Measurements from ENCODE around the gene CDR2. TPM values are rescaled to one million over a fixed set of nuclear protein-coding genes. Genes with fewer than 3 reads are reported as not detected.

CDR2 gene
- total RNA-seq, 2 experiments from 2014 or later: 43.5 to 45.4 TPM

DNA sequence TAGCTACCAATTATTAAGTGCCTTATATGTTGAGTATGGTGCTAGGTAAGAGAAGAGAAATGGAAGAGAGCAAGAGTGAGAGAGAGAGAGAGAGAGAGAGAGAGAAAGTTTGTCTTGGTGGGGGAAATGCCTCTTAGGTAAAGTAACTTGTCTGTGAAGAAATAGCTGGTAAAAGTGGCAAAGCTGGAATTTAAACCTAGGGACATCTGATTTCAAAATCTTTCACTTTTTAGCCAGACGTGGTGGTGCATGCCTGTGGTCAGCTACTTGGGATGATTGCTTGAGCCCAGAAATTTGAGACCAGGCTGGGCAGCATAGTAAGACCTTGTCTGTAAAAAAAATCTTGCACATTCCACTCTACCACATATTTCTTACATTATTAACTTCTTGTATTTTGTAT lies 23.0 kb upstream of the CDR2 start:
- Mint-ChIP-seq H3K9me3 (peaks cover 2% of the 10 kb centered on the region), H3K27ac (no peak overlapping the region), H3K4me3 (no peak overlapping the region), H3K27me3 (no peaks in the 10 kb centered on the region), H3K4me1 (no peaks in the 10 kb centered on the region), H3K36me3 (ENCODE audit: low read depth) (peaks cover 1% of the 10 kb centered on the region)
- CTCF ChIA-PET: interaction anchor here (0.8 to 1.3 kb wide), 3 partner anchors 10 to 33 kb away, joined by 3 to 4 read pairs (median 4); no protein-coding TSS in a partner anchor
- POLR2A ChIA-PET: no interaction called here
- DNase-seq: no peak

DNA sequence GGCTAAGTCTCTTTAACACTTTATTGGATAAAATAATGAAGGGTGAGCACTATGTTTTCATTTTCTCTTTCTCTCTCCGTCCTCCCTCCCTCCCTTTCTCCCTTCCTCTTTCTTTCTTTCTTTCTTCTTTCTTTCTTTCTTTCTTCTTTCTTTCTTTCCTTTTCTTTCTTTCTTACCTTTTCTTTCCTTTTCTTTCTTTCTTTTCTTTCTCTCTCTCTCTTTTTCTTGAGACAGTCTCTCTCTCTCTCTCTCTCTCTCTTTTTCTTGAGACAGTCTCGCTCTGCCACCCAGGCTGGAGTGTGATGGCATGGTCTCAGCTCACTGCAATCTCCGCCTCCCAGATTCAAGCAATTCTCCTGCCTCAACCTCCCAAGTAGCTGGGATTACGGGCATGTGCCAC lies 21.5 kb upstream of the CDR2 start:
- Mint-ChIP-seq H3K9me3 (peaks cover 2% of the 10 kb centered on the region), H3K4me1 (no peaks in the 10 kb centered on the region), H3K36me3 (ENCODE audit: low read depth) (peaks cover 1% of the 10 kb centered on the region), H3K4me3 (no peak overlapping the region), H3K27me3 (no peaks in the 10 kb centered on the region), H3K27ac (no peak overlapping the region)
- ChIA-PET POLR2A (interaction anchor here (0.8 kb wide), 1 partner anchor 21 kb away, joined by 3 read pairs; no protein-coding TSS in a partner anchor), CTCF (no interaction called here)
- DNase-seq: no peak

DNA sequence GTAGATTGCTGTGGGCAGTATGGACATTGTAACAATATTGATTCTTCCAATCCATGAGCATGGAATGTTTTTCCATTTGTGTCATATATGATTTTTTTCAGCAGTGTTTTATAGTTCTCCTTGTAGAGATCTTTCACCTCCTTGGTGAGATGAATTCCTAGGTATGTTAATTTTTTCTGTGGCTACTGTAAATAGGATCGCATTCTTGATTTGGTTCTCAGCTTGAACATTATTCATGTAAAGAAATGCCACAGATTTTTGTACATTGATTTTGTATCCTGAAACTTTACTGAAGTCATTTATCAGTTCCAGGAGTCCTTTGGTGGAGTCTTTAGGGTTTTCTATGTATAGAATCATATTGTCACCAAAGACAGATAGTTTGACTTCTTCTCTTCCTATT lies 19.7 kb upstream of the CDR2 start:
- H3K4me1 Mint-ChIP-seq: no peaks in the 10 kb centered on the region
- H3K4me3 Mint-ChIP-seq: no peak overlapping the region
- CTCF ChIA-PET: no interaction called here
- H3K27me3 Mint-ChIP-seq: no peaks in the 10 kb centered on the region
- DNase-seq: no peak
- POLR2A ChIA-PET: no interaction called here
- no peaks in the 10 kb centered on the region for H3K36me3 Mint-ChIP-seq (ENCODE audit: low read depth)
- H3K9me3 Mint-ChIP-seq: peaks cover 2% of the 10 kb centered on the region
- H3K27ac Mint-ChIP-seq: no peak overlapping the region

DNA sequence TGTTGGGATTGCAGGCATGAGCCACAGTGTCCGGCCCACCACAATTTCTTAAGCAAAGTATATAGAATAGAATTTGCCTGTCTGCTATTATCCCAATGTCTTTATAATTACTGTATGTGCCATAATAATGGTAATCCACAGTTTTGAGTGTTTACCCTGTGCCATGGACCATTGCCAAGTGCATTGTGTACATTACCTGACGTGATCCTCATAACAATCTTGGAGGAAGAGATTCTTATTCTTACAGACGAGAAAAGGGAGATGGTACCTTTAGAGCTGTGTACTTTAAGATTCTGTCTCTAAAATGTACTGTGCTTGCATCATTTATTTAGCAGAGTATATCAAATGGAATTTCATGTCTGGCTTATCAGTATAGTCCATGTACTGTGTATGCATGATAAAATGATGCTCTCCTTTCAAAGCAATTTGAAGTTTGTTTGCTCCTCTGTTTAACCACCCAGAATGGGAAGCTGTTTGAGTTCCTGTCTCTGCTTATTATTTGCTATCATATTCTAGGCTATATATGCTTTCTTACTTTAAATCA lies 13.8 kb upstream of the CDR2 start:
- POLR2A ChIA-PET: no interaction called here
- no peaks in the 10 kb centered on the region for H3K27me3 Mint-ChIP-seq
- H3K36me3 Mint-ChIP-seq (ENCODE audit: low read depth): no peaks in the 10 kb centered on the region

DNA sequence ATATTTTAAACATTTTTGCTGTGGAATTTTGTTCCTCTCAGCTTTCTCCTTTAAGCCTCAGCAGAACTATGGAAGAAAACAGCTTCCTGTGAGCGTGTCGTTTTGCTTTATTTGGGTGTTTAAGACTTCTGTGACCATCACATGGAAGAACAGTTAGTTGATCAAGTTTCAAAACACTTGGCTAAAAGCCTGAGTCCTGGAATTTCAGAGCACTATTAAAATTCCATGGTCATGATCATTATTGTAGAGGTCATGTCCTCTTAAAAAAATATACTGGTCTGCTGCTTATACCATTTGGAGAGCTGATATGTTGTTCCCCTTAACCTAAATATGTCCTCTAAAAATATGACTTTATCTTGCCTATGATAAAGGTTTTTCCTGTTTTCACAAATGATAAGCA lies 12.6 kb upstream of the CDR2 start:
- no peaks in the 10 kb centered on the region for H3K27me3 Mint-ChIP-seq
- no peak overlapping the region for H3K4me3 Mint-ChIP-seq
- POLR2A ChIA-PET: no interaction called here
- H3K9me3 Mint-ChIP-seq: no peaks in the 10 kb centered on the region
- CTCF ChIA-PET: interaction anchor here (1.7 kb wide), 1 partner anchor 11 kb away, joined by 3 read pairs; no protein-coding TSS in a partner anchor
- H3K36me3 Mint-ChIP-seq (ENCODE audit: low read depth): no peaks in the 10 kb centered on the region
- peaks cover 4% of the 10 kb centered on the region for H3K4me1 Mint-ChIP-seq
- no peak for DNase-seq
- H3K27ac Mint-ChIP-seq: no peak overlapping the region

More for the DNA sequence above, 13.8 kb upstream of the CDR2 start:
- peaks cover 2% of the 10 kb centered on the region for H3K9me3 Mint-ChIP-seq
- no peak overlapping the region for H3K27ac Mint-ChIP-seq
- H3K4me3 Mint-ChIP-seq: no peak overlapping the region
- no peaks in the 10 kb centered on the region for H3K4me1 Mint-ChIP-seq
- DNase-seq: no peak
- CTCF ChIA-PET: no interaction called here

DNA sequence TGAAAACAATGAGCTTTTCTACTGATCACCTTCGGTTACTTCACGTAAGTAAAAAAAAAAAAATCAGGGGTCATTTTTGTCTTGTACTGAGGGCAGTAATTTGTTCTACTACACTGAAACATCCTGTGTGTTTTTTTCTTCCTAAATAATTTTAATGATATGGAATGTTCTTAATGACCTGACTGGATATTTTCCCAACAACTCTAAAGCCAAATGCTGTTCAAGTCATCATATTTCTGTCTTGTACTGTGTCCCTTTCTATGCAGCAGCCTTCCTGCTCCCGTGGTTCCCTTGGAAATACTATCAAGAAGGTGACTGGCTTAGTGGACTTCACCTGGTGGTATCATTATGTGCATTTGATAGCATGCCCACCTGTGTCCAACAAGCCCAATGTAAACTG lies 10.8 kb upstream of the CDR2 start:
- ChIA-PET CTCF (interaction anchor here (0.6 kb wide), 2 partner anchors 17 to 19 kb away, joined by 3 read pairs; no protein-coding TSS in a partner anchor), POLR2A (interaction anchor here (0.6 kb wide), 1 partner anchor 13 kb away, joined by 7 read pairs; no protein-coding TSS in a partner anchor)

DNA sequence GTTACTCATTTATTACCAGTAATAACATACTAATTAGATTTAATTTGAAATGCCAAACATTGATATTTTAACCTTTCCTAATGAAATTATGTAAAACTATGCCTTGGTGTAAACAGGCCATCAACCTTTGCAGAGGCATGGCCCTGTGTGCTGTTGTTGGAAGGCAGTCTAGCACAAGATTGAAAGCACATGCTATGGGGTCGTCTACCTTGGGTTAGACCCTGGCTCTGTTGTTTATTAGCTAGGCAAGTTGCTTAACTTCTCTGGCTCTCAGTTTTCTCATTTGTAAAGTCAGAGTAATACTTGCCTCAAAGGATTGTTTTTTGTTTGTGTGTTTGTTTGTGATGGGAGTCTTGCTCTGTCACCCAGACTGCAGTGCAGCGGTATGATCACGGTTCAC lies 9.4 kb upstream of the CDR2 start:
- ChIA-PET CTCF (no interaction called here), POLR2A (no interaction called here)
- no peak overlapping the region for H3K27ac Mint-ChIP-seq
- peaks cover 2% of the 10 kb centered on the region for H3K36me3 Mint-ChIP-seq (ENCODE audit: low read depth)
- no peaks in the 10 kb centered on the region for H3K27me3 Mint-ChIP-seq
- H3K4me1 Mint-ChIP-seq: peaks cover 20% of the 10 kb centered on the region
- DNase-seq: no peak
- H3K9me3 Mint-ChIP-seq: no peaks in the 10 kb centered on the region
- H3K4me3 Mint-ChIP-seq: no peak overlapping the region

More for the DNA sequence above, 10.8 kb upstream of the CDR2 start:
- H3K4me1 Mint-ChIP-seq: peaks cover 20% of the 10 kb centered on the region
- H3K4me3 Mint-ChIP-seq: no peak overlapping the region
- peaks cover 2% of the 10 kb centered on the region for H3K36me3 Mint-ChIP-seq (ENCODE audit: low read depth)
- no peak for DNase-seq
- H3K9me3 Mint-ChIP-seq: no peaks in the 10 kb centered on the region
- no peaks in the 10 kb centered on the region for H3K27me3 Mint-ChIP-seq
- H3K27ac Mint-ChIP-seq: no peak overlapping the region

DNA sequence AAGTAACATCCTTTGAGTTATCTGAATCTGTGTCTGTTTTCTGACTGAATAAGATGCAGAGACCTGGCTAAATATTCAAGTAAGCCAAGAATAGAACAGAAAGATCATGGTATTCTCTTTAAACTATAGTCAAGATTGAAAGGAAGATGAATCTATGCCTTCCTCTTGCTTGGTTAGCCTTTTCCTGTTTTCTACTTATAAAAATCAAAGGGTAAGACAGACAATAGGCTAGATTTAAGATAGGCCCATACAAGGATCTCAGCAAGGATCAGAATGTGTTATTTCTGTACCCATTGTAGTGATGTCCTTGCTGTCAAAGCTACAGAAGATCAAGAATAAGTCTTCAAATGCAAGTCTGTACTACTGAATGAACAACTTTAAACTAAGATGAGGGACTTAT lies 7.0 kb upstream of the CDR2 start:
- Mint-ChIP-seq H3K4me1 (peaks cover 20% of the 10 kb centered on the region), H3K27ac (peak overlapping the region; percentile 86), H3K9me3 (no peaks in the 10 kb centered on the region), H3K36me3 (ENCODE audit: low read depth) (peaks cover 2% of the 10 kb centered on the region), H3K27me3 (no peaks in the 10 kb centered on the region), H3K4me3 (peak overlapping the region; percentile 33)
- ChIA-PET CTCF (interaction anchor here (0.6 to 1.1 kb wide), 3 partner anchors 11 to 35 kb away, joined by 3 read pairs; no protein-coding TSS in a partner anchor), POLR2A (no interaction called here)
- DNase-seq: no peak

DNA sequence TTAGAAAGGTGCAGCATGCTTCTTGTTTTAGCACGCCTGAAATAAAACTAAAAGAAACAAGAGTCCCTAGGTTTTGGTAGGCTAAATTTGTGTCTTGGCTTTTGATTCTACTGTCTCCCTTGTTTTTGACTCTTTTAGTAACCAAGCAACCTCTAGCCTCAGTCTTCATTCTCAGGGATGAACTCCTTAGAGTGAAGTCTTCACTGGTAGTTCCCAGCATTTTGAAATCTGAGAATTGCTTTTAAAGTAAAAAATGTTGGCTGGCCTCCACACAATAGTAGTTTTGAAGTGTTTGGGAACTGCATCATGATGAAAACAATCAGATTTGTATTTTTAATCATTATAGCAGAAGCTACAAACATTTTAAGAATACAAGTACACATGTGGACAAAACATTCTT lies 6.1 kb upstream of the CDR2 start:
- no peak overlapping the region for H3K27ac Mint-ChIP-seq
- ChIA-PET POLR2A (interaction anchor here (0.7 kb wide), 1 partner anchor 18 kb away, joined by 4 read pairs; no protein-coding TSS in a partner anchor), CTCF (interaction anchor here (0.6 kb wide), 1 partner anchor 1737 kb away, joined by 5 read pairs; no protein-coding TSS in a partner anchor)
- no peaks in the 10 kb centered on the region for H3K27me3 Mint-ChIP-seq
- DNase-seq: no peak
- H3K9me3 Mint-ChIP-seq: no peaks in the 10 kb centered on the region
- H3K4me1 Mint-ChIP-seq: peaks cover 23% of the 10 kb centered on the region
- peaks cover 2% of the 10 kb centered on the region for H3K36me3 Mint-ChIP-seq (ENCODE audit: low read depth)
- no peak overlapping the region for H3K4me3 Mint-ChIP-seq

DNA sequence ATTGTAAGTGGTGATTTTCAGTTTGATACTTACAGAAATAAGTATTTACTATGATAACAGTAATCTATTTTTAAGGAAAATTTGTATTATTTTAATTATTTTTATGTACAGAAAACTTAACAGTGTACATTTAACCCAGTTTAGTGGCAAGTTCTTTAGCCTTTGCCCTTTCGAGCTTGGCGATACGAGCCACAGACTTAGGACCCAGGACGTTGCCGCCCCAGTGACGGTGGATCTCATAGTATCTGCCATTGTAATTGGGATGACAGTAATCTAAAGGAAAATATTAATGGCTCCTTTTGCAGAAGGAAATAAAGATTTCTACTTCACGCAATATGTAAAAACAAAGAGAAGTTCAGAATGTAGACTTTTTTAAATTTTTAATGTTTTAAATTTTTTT lies 5.2 kb upstream of the CDR2 start:
- Mint-ChIP-seq H3K27ac (no peak overlapping the region), H3K4me3 (no peak overlapping the region), H3K36me3 (ENCODE audit: low read depth) (peaks cover 2% of the 10 kb centered on the region), H3K27me3 (no peaks in the 10 kb centered on the region), H3K9me3 (no peaks in the 10 kb centered on the region), H3K4me1 (peaks cover 29% of the 10 kb centered on the region)
- ChIA-PET CTCF (no interaction called here), POLR2A (interaction anchor here (0.7 kb wide), 1 partner anchor 19 kb away, joined by 4 read pairs; no protein-coding TSS in a partner anchor)
- no peak for DNase-seq

DNA sequence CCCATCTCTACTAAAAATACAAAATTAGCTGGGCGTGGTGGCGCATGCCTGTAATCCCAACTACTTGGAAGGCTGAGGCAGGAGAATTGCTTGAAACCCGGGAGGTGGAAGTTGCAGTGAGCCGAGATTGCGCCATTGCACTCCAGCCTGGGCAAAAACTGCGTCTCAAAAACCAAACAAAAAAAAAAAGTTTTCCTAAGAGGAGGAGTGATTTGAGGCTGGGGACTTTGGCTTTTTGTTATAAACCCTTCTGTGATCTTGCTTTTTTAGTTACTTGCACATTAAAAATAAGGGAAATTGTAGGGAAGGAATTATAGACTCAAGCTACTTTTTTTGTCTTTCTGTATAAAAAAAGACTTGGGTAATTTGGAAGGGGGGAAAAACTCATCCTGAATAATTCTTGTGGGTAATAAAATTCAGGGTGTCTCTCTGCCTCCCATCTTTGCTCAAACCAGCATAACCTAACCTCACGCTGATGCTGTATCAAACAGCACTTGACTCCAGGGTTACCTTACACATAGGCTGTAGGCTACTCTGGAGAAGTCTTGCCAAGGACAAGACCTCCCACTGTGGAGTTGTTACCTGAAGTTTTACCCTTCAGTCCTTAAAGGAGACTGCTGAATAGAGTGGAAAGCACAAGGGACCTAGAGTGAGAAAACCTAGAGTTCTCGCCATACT lies 1.7 kb upstream of the CDR2 start:
- peak overlapping the region; percentile 92 for H3K4me3 Mint-ChIP-seq
- ChIA-PET POLR2A (interaction anchor here (0.6 kb wide), 1 partner anchor 43 kb away, joined by 6 read pairs; no protein-coding TSS in a partner anchor), CTCF (interaction anchor here (0.6 kb wide), 2 partner anchors 23 to 157 kb away, joined by 3 read pairs; no protein-coding TSS in a partner anchor)
- H3K36me3 Mint-ChIP-seq (ENCODE audit: low read depth): peaks cover 18% of the 10 kb centered on the region
- H3K9me3 Mint-ChIP-seq: no peaks in the 10 kb centered on the region
- no peak for DNase-seq
- no peaks in the 10 kb centered on the region for H3K27me3 Mint-ChIP-seq
- no peak overlapping the region for H3K27ac Mint-ChIP-seq
- peaks cover 34% of the 10 kb centered on the region for H3K4me1 Mint-ChIP-seq

DNA sequence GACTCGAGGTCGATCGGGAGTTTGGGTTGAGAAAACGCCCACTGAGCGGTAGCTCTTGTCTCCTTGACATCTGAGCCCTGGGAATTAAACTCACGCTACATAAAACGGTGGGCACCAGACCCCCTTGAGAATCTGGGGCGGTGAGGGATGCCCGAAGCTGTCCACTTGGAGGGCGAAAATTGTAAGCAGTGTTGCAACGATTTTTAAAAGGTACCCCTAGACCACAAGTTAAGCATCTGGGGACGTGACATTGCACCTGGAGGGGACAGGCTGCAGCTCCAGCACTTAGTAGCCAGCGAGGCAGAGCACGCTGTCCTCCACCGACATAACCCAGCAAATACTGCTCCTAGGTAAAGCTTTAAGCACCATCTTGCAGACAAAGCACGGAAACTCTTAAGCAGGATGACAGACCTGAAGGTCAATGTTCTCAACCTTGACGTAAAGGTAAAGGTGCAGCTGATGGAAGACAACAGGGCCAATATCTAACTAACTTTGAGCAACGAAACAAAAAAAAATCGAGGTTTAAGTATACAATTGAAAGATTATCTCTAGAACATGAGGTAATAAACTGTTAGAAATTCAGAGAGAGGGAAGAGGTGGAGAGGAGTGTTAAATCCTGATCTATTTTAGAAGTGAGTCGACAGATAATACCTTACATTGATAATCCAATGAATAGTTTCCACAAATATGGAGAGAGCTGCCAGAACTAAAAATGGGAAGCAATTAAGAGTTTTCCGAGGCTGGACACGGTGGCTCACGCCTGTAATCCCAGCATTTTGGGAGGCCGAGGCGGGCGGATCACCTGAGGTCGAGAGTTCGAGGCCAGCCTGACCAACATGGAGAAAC lies 921 bp upstream of the CDR2 start:
- H3K27ac Mint-ChIP-seq: peak overlapping the region; percentile 85
- no peaks in the 10 kb centered on the region for H3K27me3 Mint-ChIP-seq
- no peak for DNase-seq
- H3K36me3 Mint-ChIP-seq (ENCODE audit: low read depth): peaks cover 20% of the 10 kb centered on the region
- H3K4me1 Mint-ChIP-seq: peaks cover 35% of the 10 kb centered on the region
- H3K9me3 Mint-ChIP-seq: no peaks in the 10 kb centered on the region
- CTCF ChIA-PET: interaction anchor here (0.5 kb wide), 1 partner anchor 24 kb away, joined by 3 read pairs; no protein-coding TSS in a partner anchor
- peak overlapping the region; percentile 92 for H3K4me3 Mint-ChIP-seq
- POLR2A ChIA-PET: interaction anchor here (0.6 kb wide), 2 partner anchors 43 to 46 kb away, joined by 4 to 6 read pairs; no protein-coding TSS in a partner anchor

Data from activated CD4-positive, alpha-beta T cell treated with anti-CD3 and anti-CD28 coated beads, Interleukin-2, amount 10 ng/mL, durations not matched to agents 7 days and 5 days (primary cell).